Left cardiac atrium (tissue), 4 donors: ENCODE data around the gene KCNMB3. TPM values are rescaled to one million over a fixed set of nuclear protein-coding genes. Genes with fewer than 3 reads are reported as not detected.
"Not testable (repeated sequence)": the region's sequence is repeated elsewhere in the genome, so short reads cannot be mapped to it uniquely, and the experiment has no call there.

Experiments
- ATAC-seq, 2 donors: fragments of 200-7000 bp; cut with Tn5 transposase; one replicate each; pipeline ENCODE4 v1.9.1; 2020; ENCODE audit warnings: mild to moderate bottlenecking in 2 of 2, moderate library complexity in 2 of 2
- DNase-seq: peaks from one replicate; pipeline ENCODE4 v3.0.0-alpha.2; 2020
- intact Hi-C, 2 donors: fragments of 100-400 bp; cut with DNase I; formaldehyde crosslinking; loops; one replicate each; pipeline versions ENCODE4 v1.14.1 to v1.15.1; 2022 to 2023
- total RNA-seq, 2 donors: library from RNA; stranded (reverse); fragmentation: NEBNext Ultra II Directional; extraction: Animal tissue kit (Norgen Biotek cat#: 25700); gene quantifications; one replicate each; pipeline ENCODE4 v1.2.1, GENCODE V29; 2021
- donor health status: DM: no; HTN: yes; CAD: no.
- donor health status: DM: no; HTN: yes; CAD: no; lungs with severe emphysema.
- donor health status: DM: yes; HTN: yes; CAD: no.
- donor health status: Dilated cardiomyopathy.

KCNMB3 gene
- total RNA-seq, 2 donors from 2014 or later, result 1.5 to 2.1 TPM

- DNase-seq (no peak), ATAC-seq (peak in 1 of 2 donors; percentile 50)
- intact Hi-C loops, result no loop called here
Measured at GRCh38 chr3:179266701-179267211, 15.8 kb upstream of the KCNMB3 start.

GRCh38 chr3:179265875-179266274 lies 15.0 kb upstream of the KCNMB3 start:
- ATAC-seq (no peak), DNase-seq (no peak)
- intact Hi-C loops, result no loop called here

- no peak for ATAC-seq
- DNase-seq, result no peak
- intact Hi-C loops, result no loop called here
Measured at GRCh38 chr3:179265092-179265491, 14.2 kb upstream of the KCNMB3 start.

- intact Hi-C loops, result loop anchor here in 1 of 2 donors (5.0 kb wide), 1 partner anchor 117 kb away; the partner anchor contains the start of gene PIK3CA
- DNase-seq, result no peak
- ATAC-seq, result no peak
Measured at GRCh38 chr3:179264449-179264848, 13.5 kb upstream of the KCNMB3 start.

- DNase-seq (no peak), ATAC-seq (no peak)
- intact Hi-C loops, result loop anchor here in 1 of 2 donors (5.0 kb wide), 1 partner anchor 116 kb away; the partner anchor contains the start of gene PIK3CA
Measured at GRCh38 chr3:179263134-179263533, 12.2 kb upstream of the KCNMB3 start.

- intact Hi-C loops, result loop anchor here in 1 of 2 donors (5.0 kb wide), 1 partner anchor 114 kb away; the partner anchor contains the start of gene PIK3CA
- ATAC-seq (peak; percentile 99 to 100), DNase-seq (peak; percentile 87)
Measured at GRCh38 chr3:179260949-179261765, 10.2 kb upstream of the KCNMB3 start.

GRCh38 chr3:179259959-179260756 lies 9.2 kb upstream of the KCNMB3 start:
- intact Hi-C loops, result loop anchor here in 1 of 2 donors (5.0 kb wide), 1 partner anchor 113 kb away; the partner anchor contains the start of gene PIK3CA
- not testable (repeated sequence) for ATAC-seq, DNase-seq

GRCh38 chr3:179258820-179259219 lies 7.9 kb upstream of the KCNMB3 start:
- no peak for ATAC-seq
- intact Hi-C loops, result no loop called here
- no peak for DNase-seq

- ATAC-seq, intact Hi-C loops: not testable (repeated sequence)
Measured at GRCh38 chr3:179257742-179258141, 6.8 kb upstream of the KCNMB3 start.

GRCh38 chr3:179256813-179257212 lies 5.9 kb upstream of the KCNMB3 start:
- DNase-seq, result no peak
- no peak for ATAC-seq
- intact Hi-C loops, result no loop called here

More at GRCh38 chr3:179257742-179258141, 6.8 kb upstream of the KCNMB3 start:
- DNase-seq, result not testable (repeated sequence)

GRCh38 chr3:179247289-179248015 lies 3.5 kb downstream of the KCNMB3 start:
- intact Hi-C loops, result no loop called here
- ATAC-seq (no peak), DNase-seq (no peak)

- DNase-seq, result no peak
- no peak for ATAC-seq
- intact Hi-C loops, result no loop called here
Measured at GRCh38 chr3:179244878-179245277, 6.0 kb downstream of the KCNMB3 start.

GRCh38 chr3:179242859-179243258 lies 8.1 kb downstream of the KCNMB3 start:
- DNase-seq, ATAC-seq, intact Hi-C loops: not testable (repeated sequence)

- intact Hi-C loops, DNase-seq, ATAC-seq: not testable (repeated sequence)
Measured at GRCh38 chr3:179240299-179240698, 10.6 kb downstream of the KCNMB3 start.

- intact Hi-C loops, result no loop called here
- DNase-seq, result no peak
- ATAC-seq, result no peak
Measured at GRCh38 chr3:179236669-179237301, 14.1 kb downstream of the KCNMB3 start.

- ATAC-seq, result no peak
- intact Hi-C loops, result no loop called here
- DNase-seq, result no peak
Measured at GRCh38 chr3:179234199-179234598, 16.7 kb downstream of the KCNMB3 start.

- intact Hi-C loops, result no loop called here
- DNase-seq (no peak), ATAC-seq (no peak)
Measured at GRCh38 chr3:179233043-179233442, 17.9 kb downstream of the KCNMB3 start.

- intact Hi-C loops, result no loop called here
- no peak for ATAC-seq
Measured at GRCh38 chr3:179229177-179229576, 21.7 kb downstream of the KCNMB3 start.

More at GRCh38 chr3:179229177-179229576, 21.7 kb downstream of the KCNMB3 start:
- no peak for DNase-seq
